HPDE6-E6E7 (cell line): Measurements from ENCODE around the gene ATXN1.
"Not testable (repeated sequence)": the region's sequence is repeated elsewhere in the genome, so short reads cannot be mapped to it uniquely, and the experiment has no call there.

ENCODE experiments used
- DNase-seq: peaks from one replicate; pipeline ENCODE4 v3.0.0; 2011; ENCODE audit warnings: missing footprints; ENCODE audit errors: extremely low spot score

Gene ATXN1

GRCh38 chr6:16474772-16475493, 286.3 kb downstream of the ATXN1 start:
- DNase-seq, result no peak

GRCh38 chr6:16473908-16474771, 287.1 kb downstream of the ATXN1 start:
- no peak for DNase-seq

- no peak for DNase-seq
Observed at GRCh38 chr6:16473184-16473907, 287.9 kb downstream of the ATXN1 start.

DNA sequence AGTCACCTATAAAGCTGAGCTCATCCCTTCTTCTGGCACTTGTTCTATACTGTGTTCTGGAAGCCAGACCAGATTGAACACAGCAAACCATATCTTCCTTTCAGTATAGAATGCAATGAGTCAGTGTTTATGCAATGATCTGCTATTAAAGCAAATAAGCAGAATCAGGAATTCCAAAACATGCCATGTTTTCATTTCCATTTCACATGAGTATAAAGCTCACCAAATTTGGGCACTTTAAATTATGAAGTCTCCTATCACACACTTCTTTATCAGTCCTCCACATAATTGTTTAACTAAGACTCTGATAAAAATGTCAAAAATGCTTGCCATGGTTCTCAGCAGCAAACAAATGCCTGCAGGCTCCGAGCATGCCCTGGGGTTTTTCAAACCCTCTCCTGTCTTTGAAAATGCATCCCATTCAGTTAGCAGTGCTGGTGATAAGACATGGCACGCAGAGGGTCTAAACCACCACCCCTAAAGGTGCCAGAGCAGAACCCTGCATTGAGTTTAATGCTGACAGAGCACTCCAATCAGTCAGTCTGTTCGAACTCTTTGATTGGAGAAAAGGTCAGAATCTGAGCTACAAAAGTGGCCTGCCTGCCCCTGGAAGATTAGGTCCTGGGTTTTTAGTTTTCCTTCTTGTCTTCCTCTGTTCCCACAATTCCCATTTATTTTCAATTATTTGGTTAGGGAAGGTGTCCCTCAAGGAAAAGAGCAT, 288.8 kb downstream of the ATXN1 start:
- no peak for DNase-seq

- DNase-seq, result no peak
Observed at GRCh38 chr6:16471910-16472297, 289.4 kb downstream of the ATXN1 start.

DNA sequence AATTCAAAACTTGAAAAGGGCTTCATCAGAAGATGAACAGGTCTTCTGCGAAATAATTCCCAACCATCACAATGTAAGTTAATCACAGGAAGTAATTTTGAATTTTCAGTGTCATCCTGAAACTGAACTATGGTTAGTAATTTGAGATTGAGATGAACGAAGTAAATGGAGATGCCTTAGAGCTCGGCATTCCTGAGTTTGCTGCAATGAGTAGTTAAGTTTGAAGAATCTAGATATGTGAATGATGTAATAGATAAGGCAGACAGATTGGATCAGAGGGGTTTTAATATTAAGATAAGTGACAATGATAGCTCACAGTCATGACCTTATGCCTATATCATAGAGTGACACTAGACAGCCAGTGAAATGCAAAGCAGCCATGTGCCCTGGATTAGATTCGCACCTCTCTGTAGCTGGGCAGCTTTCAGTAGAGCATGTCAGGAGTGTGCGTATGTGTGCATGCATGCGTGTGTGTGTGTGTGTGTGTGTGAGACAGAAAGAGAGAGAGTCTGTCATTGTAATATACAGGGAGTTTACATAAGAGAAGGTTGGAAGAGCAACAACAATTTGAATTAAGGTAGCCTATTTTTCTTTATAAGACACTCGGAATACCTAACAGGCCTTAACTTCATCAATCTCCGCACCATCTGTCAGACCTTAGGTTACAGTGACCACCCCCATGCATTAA, 289.9 kb downstream of the ATXN1 start:
- no peak for DNase-seq

- DNase-seq, result no peak
Observed at GRCh38 chr6:16470502-16471221, 290.6 kb downstream of the ATXN1 start.

DNA sequence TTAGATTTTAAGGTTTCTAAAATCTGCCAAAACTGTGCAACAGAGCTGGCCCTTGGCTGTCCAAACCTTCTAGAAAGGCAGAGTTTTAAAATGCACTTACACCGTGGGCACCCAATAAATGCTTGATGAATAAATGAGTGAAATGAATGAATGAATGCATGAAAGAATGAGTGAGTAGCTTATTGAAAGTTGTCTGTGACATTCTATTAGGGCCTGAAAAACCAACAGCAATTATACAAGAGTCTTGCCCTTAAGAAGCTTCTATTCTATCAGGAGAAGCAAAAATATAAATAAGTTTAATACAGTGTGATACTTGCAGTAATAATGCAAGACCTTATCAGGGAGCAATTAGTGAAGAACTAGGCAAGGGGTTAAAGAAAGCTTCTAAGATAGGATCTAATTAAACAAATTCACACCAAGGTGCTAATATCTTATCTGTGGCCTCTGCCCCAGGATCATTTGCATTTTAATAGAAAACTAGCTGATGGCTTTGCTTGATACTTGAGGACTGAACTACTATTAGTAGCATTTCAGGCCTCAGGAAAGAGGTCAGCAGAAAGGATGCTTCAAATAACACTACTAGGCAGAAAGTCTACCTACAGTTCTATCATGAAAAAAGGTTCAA, 292.2 kb downstream of the ATXN1 start:
- DNase-seq, result no peak

GRCh38 chr6:16466800-16467553, 294.3 kb downstream of the ATXN1 start:
- DNase-seq, result no peak

DNA sequence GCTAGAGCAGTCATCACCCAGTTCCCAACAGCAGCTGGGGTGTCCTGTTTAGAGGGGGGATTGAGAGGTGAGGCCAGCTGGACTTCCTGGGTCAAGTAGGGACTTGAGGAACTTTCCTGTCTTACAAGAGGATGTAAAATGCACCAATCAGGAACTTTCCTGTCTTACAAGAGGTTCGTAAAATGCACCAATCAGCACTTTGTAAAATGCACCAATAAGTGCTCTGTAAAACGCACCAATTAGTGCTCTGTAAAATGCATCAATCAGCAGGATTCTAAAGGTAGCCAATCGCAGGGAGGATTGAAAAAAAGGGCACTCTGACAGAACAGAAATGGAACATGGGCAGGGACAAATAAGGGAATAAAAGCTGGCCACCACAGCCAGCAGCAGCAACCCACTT, 297.2 kb downstream of the ATXN1 start:
- no peak for DNase-seq

DNA sequence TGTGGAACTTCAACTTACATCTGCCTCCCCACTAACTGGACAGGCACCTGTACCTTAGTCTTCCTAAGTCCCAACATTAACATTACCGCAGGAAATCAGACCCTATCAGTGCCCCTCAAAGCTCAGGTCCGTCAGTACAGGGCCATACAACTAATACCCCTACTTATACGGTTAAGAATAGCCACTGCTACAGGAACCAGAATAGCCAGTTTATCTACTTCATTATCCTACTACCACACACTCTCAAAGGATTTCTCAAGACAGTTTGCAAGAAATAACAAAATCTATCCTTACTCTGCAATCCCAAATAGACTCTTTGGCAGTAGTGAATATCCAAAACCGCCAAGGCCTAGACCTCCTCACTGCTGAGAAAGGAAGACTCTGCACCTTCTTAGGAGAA, 298.0 kb downstream of the ATXN1 start:
- not testable (repeated sequence) for DNase-seq

- no peak for DNase-seq
Observed at GRCh38 chr6:16461491-16461890, 299.8 kb downstream of the ATXN1 start.

DNA sequence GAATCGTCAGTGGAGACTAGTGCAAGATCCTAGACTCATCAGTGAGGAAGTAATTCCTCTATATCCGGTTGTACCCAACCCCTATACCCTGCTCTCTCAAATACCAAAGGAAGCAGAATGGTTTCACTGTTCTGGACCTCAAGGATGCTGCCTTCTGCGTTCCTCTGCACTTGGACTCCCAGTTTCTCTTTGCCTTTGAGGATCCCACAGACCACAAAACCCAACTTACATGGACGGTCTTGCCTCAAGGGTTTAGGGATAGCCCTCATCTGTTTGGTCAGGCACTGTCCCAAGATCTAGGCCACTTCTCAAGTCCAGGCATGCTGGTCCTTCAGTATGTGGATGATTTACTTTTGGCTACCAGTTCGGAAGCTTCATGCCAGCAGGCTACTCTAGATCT, 301.8 kb downstream of the ATXN1 start:
- DNase-seq, result not testable (repeated sequence)

GRCh38 chr6:16452348-16452747, 308.9 kb downstream of the ATXN1 start:
- no peak for DNase-seq

- no peak for DNase-seq
Observed at GRCh38 chr6:16450821-16451220, 310.4 kb downstream of the ATXN1 start.

DNA sequence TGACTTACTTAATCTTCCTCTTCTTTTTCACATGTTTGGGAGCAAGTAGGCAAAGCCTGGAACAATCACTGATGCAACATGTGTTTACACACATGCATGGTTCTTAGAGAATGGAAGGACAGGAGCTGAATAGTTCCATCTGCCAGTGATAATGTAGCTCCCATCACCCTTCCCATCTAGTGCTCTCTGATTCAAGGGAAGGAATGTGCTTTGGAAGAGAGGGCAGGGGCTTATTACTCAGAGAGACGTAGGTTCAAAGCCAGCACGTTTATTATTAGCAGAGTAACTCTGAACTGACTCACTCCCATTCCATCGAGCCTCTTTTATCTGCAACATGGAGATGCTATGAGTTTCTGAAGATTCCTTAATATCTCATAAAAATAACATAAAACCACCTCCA, 311.0 kb downstream of the ATXN1 start:
- DNase-seq, result no peak

DNA sequence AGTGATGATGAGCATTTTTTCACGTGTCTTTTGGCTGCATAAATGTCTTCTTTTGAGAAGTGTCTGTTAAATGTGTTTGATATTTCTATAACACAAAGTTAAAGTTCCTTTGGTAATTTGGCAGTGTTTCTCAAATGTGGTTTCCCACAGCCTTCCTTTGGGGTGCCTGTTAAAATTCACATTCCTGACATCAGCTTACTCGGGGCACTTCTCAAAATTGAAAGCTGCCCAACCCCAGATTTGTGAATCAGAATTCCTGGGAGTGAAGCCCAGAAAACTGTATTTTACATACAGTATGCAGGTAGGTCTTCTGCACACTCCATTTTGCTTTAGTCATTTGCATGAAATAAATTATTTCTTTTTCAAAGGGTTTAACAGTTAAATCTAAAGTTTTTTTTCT, 315.0 kb downstream of the ATXN1 start:
- DNase-seq, result no peak

GRCh38 chr6:16442031-16442430, 319.2 kb downstream of the ATXN1 start:
- DNase-seq, result no peak

GRCh38 chr6:16441262-16441661, 320.0 kb downstream of the ATXN1 start:
- no peak for DNase-seq
